GF-D8 (cell line): ENCODE data around the gene ATP5IF1.

Source experiments
- DNase-seq: peaks from one replicate; lab custom pipeline; 2025; lab: John Stamatoyannopoulos, UW

Gene ATP5IF1

GRCh38 chr1:28236656-28237322, 865 bp downstream of the ATP5IF1 start:
- no peak for DNase-seq

- no peak for DNase-seq
These were observed 3.1 kb downstream of the ATP5IF1 start for GRCh38 chr1:28239004-28239403.

- no peak for DNase-seq
These were observed 4.1 kb downstream of the ATP5IF1 start for GRCh38 chr1:28240024-28240423.

- DNase-seq: no peak
These were observed 5.8 kb downstream of the ATP5IF1 start for GRCh38 chr1:28241638-28242241.

- no peak for DNase-seq
These were observed 7.9 kb downstream of the ATP5IF1 start for GRCh38 chr1:28243685-28244311.

GRCh38 chr1:28244549-28245251, 8.8 kb downstream of the ATP5IF1 start:
- DNase-seq: no peak

- peak; percentile 51 for DNase-seq
These were observed 10.5 kb downstream of the ATP5IF1 start for GRCh38 chr1:28246427-28246832.

GRCh38 chr1:28247612-28248272, 11.8 kb downstream of the ATP5IF1 start:
- no peak for DNase-seq

- peak; percentile 60 for DNase-seq
These were observed 12.5 kb downstream of the ATP5IF1 start for GRCh38 chr1:28248273-28249012.

GRCh38 chr1:28249013-28249865, 13.3 kb downstream of the ATP5IF1 start:
- DNase-seq: peak; percentile 57

- no peak for DNase-seq
These were observed 14.0 kb downstream of the ATP5IF1 start for GRCh38 chr1:28249866-28250295.

GRCh38 chr1:28256197-28256827, 20.4 kb downstream of the ATP5IF1 start:
- DNase-seq: peak; percentile 52

- DNase-seq: no peak
These were observed 21.8 kb downstream of the ATP5IF1 start for GRCh38 chr1:28257736-28258135.

- DNase-seq: no peak
These were observed 22.8 kb downstream of the ATP5IF1 start for GRCh38 chr1:28258628-28259251.

GRCh38 chr1:28259252-28259933, 23.5 kb downstream of the ATP5IF1 start, which contains the start of gene SESN2:
TSS of gene SESN2 (plus strand) at chr1:28259518. CDS start at chr1:28259848, 330 bp downstream.
- peak; percentile 88 for DNase-seq

GRCh38 chr1:28259934-28260802, 24.2 kb downstream of the ATP5IF1 start:
- DNase-seq: no peak

- DNase-seq: no peak
These were observed 24.9 kb downstream of the ATP5IF1 start for GRCh38 chr1:28260803-28261174.

GRCh38 chr1:28264897-28265296, 29.0 kb downstream of the ATP5IF1 start:
- no peak for DNase-seq
